ENCODE results near the gene SOAT2. TPM values are rescaled to one million over a fixed set of nuclear protein-coding genes. Genes with fewer than 3 reads are reported as not detected.

SOAT2 gene
- total RNA-seq, 1 experiment from 2014 or later = not detected

- H3K36me3 Mint-ChIP-seq (ENCODE audit: insufficient read depth, unreplicated experiment) = no peaks in the 10 kb centered on the region
- no peaks in the 10 kb centered on the region for H3K4me1 Mint-ChIP-seq (ENCODE audit: low read depth, unreplicated experiment)
- DNase-seq = no peak
- no TSS peak for BruUV-seq (replicated peaks)
- no peaks in the 10 kb centered on the region for H3K9me3 Mint-ChIP-seq (ENCODE audit: low read depth, unreplicated experiment)
- no peaks in the 10 kb centered on the region for H3K27me3 Mint-ChIP-seq (ENCODE audit: unreplicated experiment)
- intact Hi-C loops (cut with micrococcal nuclease; ENCODE audit: unreplicated experiment) = no loop called here
- no peak overlapping the region for H3K4me3 Mint-ChIP-seq (ENCODE audit: low read depth, unreplicated experiment)
- CTCF ChIA-PET = interaction anchor here (0.6 kb wide), 2 partner anchors 53 to 129 kb away, joined by 3 to 4 read pairs; no protein-coding TSS in a partner anchor
- no peak overlapping the region for H3K27ac Mint-ChIP-seq (ENCODE audit: unreplicated experiment)
- TF ChIP-seq CTCF (IDR thresholded peaks at IDR 0.05; ENCODE audit: unreplicated experiment) = no peak
Measured at GRCh38 chr12:53143355-53143754, 40.1 kb downstream of the SOAT2 start.

GRCh38 chr12:53145383-53146260 lies 42.3 kb downstream of the SOAT2 start:
- TF ChIP-seq CTCF (IDR thresholded peaks at IDR 0.05; ENCODE audit: unreplicated experiment) = no peak
- DNase-seq = no peak
- H3K9me3 Mint-ChIP-seq (ENCODE audit: low read depth, unreplicated experiment) = no peaks in the 10 kb centered on the region
- no peaks in the 10 kb centered on the region for H3K36me3 Mint-ChIP-seq (ENCODE audit: insufficient read depth, unreplicated experiment)
- no peaks in the 10 kb centered on the region for H3K4me1 Mint-ChIP-seq (ENCODE audit: low read depth, unreplicated experiment)
- no peaks in the 10 kb centered on the region for H3K27me3 Mint-ChIP-seq (ENCODE audit: unreplicated experiment)
- no TSS peak for BruUV-seq (replicated peaks)
- CTCF ChIA-PET = no interaction called here
- no peak overlapping the region for H3K27ac Mint-ChIP-seq (ENCODE audit: unreplicated experiment)
- intact Hi-C loops (cut with micrococcal nuclease; ENCODE audit: unreplicated experiment) = no loop called here
- H3K4me3 Mint-ChIP-seq (ENCODE audit: low read depth, unreplicated experiment) = no peak overlapping the region

GRCh38 chr12:53147181-53147580 lies 43.9 kb downstream of the SOAT2 start:
- no peak for DNase-seq
- H3K9me3 Mint-ChIP-seq (ENCODE audit: low read depth, unreplicated experiment) = no peaks in the 10 kb centered on the region
- H3K27ac Mint-ChIP-seq (ENCODE audit: unreplicated experiment) = no peak overlapping the region
- no peaks in the 10 kb centered on the region for H3K36me3 Mint-ChIP-seq (ENCODE audit: insufficient read depth, unreplicated experiment)
- H3K4me3 Mint-ChIP-seq (ENCODE audit: low read depth, unreplicated experiment) = no peak overlapping the region
- BruUV-seq (replicated peaks) = no TSS peak
- CTCF ChIA-PET = no interaction called here
- no peaks in the 10 kb centered on the region for H3K27me3 Mint-ChIP-seq (ENCODE audit: unreplicated experiment)
- intact Hi-C loops (cut with micrococcal nuclease; ENCODE audit: unreplicated experiment) = no loop called here
- no peaks in the 10 kb centered on the region for H3K4me1 Mint-ChIP-seq (ENCODE audit: low read depth, unreplicated experiment)
- TF ChIP-seq CTCF (IDR thresholded peaks at IDR 0.05; ENCODE audit: unreplicated experiment) = no peak

GRCh38 chr12:53147653-53148052 lies 44.4 kb downstream of the SOAT2 start:
- no TSS peak for BruUV-seq (replicated peaks)
- TF ChIP-seq CTCF (IDR thresholded peaks at IDR 0.05; ENCODE audit: unreplicated experiment) = no peak
- Mint-ChIP-seq H3K27ac (ENCODE audit: unreplicated experiment) (no peak overlapping the region), H3K9me3 (ENCODE audit: low read depth, unreplicated experiment) (no peaks in the 10 kb centered on the region), H3K36me3 (ENCODE audit: insufficient read depth, unreplicated experiment) (no peaks in the 10 kb centered on the region), H3K4me3 (ENCODE audit: low read depth, unreplicated experiment) (no peak overlapping the region), H3K4me1 (ENCODE audit: low read depth, unreplicated experiment) (no peaks in the 10 kb centered on the region), H3K27me3 (ENCODE audit: unreplicated experiment) (no peaks in the 10 kb centered on the region)
- DNase-seq = no peak
- CTCF ChIA-PET = no interaction called here
- intact Hi-C loops (cut with micrococcal nuclease; ENCODE audit: unreplicated experiment) = no loop called here

Data from Calu3 (cell line).